ENCODE measurements around the gene LZTR1.

DNA sequence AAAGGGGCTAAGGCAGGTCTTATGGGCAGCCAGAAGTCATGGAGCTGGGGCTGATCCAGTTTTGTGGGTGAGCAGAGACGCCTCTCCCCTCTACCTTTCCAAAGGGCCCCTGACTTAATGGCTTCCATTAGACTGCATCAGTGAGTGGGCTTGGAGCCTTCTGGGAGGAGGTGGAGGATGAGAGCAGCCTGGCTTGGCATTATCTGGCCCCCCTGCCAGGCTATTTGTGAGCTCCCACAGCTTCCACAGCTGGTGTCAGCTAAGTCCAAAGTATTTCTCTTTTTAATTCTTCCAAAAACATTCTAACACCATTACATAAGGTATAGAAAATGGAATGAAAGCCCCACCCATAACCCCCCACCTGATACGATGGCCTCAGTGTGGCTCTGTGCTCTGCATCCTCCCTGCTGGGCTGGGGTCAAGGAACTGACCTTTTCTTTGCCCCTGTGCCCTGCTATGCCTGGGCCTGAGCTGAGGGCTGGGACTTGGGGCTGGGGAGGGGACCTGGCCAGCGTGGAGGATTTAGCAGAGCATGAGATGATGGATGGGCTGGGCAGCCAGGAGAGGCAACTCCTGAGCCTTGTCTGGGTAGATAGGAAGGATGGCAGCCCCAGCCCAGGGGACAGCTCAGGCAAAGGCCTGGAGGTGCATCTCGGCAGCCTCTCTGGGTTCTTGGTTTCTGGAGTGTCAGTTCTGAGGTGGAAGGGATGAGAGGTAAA is 11.0 kb upstream of the LZTR1 start:
- no peak for TF ChIP-seq ATF3 (IDR thresholded peaks at IDR 0.05)
- TF ChIP-seq CTCF (IDR thresholded peaks at IDR 0.05; ENCODE audit: low read depth, low read length, missing input control): no peak
- no peak for TF ChIP-seq SP1 (IDR thresholded peaks at IDR 0.05)
- TF ChIP-seq RAD21 (IDR thresholded peaks at IDR 0.05): no peak
- TF ChIP-seq REST (IDR thresholded peaks at IDR 0.05): no peak
- no peak for TF ChIP-seq EGR1 (IDR thresholded peaks at IDR 0.05; ENCODE audit: low read depth in 2 of 2)
- TF ChIP-seq, protein P1, sequence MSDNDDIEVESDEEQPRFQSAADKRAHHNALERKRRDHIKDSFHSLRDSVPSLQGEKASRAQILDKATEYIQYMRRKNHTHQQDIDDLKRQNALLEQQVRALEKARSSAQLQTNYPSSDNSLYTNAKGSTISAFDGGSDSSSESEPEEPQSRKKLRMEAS (IDR thresholded peaks at IDR 0.05): no peak
- TF ChIP-seq YY1 (IDR thresholded peaks at IDR 0.05): no peak
- TF ChIP-seq ZBTB33 (IDR thresholded peaks at IDR 0.05): no peak

Measured in liver (tissue), 3 donors.